ENCODE measurements around the gene PRDM7. TPM values are rescaled to one million over a fixed set of nuclear protein-coding genes. Genes with fewer than 3 reads are reported as not detected.

The PRDM7 gene
- total RNA-seq, 1 experiment from 2014 or later: not detected

DNA sequence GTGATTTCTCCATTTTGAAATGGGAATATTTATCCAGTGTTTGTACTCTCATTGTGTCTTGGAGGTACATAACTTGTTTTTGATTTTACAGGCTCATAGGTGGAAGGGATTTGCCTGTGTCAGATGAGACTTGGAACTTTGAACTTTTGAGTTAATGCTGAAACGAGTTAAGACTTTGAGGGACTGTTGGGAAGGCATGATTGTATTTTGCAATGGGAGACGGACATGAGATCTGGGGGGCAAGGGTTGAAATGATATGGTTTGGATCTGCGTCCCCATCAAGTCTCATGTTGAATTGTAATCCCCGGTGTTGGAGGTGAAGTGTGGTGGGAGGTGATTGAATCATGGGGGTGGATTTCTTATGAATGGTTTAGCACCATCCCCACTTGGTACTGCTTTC, 21.8 kb downstream of the PRDM7 start (continued):
- TF ChIP-seq, protein P1, sequence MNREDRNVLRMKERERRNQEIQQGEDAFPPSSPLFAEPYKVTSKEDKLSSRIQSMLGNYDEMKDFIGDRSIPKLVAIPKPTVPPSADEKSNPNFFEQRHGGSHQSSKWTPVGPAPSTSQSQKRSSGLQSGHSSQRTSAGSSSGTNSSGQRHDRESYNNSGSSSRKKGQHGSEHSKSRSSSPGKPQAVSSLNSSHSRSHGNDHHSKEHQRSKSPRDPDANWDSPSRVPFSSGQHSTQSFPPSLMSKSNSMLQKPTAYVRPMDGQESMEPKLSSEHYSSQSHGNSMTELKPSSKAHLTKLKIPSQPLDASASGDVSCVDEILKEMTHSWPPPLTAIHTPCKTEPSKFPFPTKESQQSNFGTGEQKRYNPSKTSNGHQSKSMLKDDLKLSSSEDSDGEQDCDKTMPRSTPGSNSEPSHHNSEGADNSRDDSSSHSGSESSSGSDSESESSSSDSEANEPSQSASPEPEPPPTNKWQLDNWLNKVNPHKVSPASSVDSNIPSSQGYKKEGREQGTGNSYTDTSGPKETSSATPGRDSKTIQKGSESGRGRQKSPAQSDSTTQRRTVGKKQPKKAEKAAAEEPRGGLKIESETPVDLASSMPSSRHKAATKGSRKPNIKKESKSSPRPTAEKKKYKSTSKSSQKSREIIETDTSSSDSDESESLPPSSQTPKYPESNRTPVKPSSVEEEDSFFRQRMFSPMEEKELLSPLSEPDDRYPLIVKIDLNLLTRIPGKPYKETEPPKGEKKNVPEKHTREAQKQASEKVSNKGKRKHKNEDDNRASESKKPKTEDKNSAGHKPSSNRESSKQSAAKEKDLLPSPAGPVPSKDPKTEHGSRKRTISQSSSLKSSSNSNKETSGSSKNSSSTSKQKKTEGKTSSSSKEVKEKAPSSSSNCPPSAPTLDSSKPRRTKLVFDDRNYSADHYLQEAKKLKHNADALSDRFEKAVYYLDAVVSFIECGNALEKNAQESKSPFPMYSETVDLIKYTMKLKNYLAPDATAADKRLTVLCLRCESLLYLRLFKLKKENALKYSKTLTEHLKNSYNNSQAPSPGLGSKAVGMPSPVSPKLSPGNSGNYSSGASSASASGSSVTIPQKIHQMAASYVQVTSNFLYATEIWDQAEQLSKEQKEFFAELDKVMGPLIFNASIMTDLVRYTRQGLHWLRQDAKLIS (CRISPR knock-in tag; IDR thresholded peaks at IDR 0.05; ENCODE audit: borderline replicate concordance): no peak

DNA sequence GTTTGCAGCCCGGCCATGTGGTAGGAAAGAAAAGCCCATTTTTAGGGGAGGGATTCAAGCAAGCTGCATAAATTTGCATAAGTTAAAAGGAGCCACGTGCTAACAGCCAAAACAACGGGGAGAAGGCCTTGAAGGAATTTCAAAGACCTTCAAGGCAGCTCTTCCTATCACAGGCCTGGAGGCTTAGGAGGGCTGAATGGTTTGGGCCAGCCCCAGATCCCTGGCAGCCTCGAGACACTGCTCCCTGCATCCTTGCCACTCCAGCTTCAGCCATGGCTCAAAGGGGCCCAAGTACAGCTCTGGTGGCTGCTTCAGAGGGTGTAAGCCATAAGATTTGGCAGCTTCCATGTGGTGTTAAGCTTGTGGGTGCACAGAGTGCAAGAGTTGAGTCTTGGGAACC, 22.6 kb downstream of the PRDM7 start:
- TF ChIP-seq TEAD1 (CRISPR knock-in tag; IDR thresholded peaks at IDR 0.05) (no peak), ELF4 (CRISPR knock-in tag; IDR thresholded peaks at IDR 0.05; ENCODE audit: low read depth) (no peak), SOX15 (CRISPR knock-in tag; IDR thresholded peaks at IDR 0.05) (no peak), ZNF671 (CRISPR knock-in tag; IDR thresholded peaks at IDR 0.05) (no peak), CBFB (CRISPR knock-in tag; IDR thresholded peaks at IDR 0.05; ENCODE audit: low read depth) (no peak), TP53 (CRISPR knock-in tag; IDR thresholded peaks at IDR 0.05) (no peak), MXD4 (CRISPR knock-in tag; IDR thresholded peaks at IDR 0.05; ENCODE audit: borderline replicate concordance) (no peak), ESRRA (CRISPR knock-in tag; IDR thresholded peaks at IDR 0.05; ENCODE audit: borderline replicate concordance) (no peak), IRF2 (CRISPR knock-in tag; IDR thresholded peaks at IDR 0.05; ENCODE audit: borderline replicate concordance, low read depth) (no peak), ATF1 (CRISPR knock-in tag; IDR thresholded peaks at IDR 0.05) (no peak), ETV6 (CRISPR knock-in tag; IDR thresholded peaks at IDR 0.05) (no peak), CREM (CRISPR knock-in tag; IDR thresholded peaks at IDR 0.05) (no peak), NFE2L1 (CRISPR knock-in tag; IDR thresholded peaks at IDR 0.05) (no peak), FOXJ3 (CRISPR knock-in tag; IDR thresholded peaks at IDR 0.05; ENCODE audit: borderline replicate concordance) (no peak)
- TF ChIP-seq, protein P2, sequence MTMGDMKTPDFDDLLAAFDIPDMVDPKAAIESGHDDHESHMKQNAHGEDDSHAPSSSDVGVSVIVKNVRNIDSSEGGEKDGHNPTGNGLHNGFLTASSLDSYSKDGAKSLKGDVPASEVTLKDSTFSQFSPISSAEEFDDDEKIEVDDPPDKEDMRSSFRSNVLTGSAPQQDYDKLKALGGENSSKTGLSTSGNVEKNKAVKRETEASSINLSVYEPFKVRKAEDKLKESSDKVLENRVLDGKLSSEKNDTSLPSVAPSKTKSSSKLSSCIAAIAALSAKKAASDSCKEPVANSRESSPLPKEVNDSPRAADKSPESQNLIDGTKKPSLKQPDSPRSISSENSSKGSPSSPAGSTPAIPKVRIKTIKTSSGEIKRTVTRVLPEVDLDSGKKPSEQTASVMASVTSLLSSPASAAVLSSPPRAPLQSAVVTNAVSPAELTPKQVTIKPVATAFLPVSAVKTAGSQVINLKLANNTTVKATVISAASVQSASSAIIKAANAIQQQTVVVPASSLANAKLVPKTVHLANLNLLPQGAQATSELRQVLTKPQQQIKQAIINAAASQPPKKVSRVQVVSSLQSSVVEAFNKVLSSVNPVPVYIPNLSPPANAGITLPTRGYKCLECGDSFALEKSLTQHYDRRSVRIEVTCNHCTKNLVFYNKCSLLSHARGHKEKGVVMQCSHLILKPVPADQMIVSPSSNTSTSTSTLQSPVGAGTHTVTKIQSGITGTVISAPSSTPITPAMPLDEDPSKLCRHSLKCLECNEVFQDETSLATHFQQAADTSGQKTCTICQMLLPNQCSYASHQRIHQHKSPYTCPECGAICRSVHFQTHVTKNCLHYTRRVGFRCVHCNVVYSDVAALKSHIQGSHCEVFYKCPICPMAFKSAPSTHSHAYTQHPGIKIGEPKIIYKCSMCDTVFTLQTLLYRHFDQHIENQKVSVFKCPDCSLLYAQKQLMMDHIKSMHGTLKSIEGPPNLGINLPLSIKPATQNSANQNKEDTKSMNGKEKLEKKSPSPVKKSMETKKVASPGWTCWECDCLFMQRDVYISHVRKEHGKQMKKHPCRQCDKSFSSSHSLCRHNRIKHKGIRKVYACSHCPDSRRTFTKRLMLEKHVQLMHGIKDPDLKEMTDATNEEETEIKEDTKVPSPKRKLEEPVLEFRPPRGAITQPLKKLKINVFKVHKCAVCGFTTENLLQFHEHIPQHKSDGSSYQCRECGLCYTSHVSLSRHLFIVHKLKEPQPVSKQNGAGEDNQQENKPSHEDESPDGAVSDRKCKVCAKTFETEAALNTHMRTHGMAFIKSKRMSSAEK (CRISPR knock-in tag; IDR thresholded peaks at IDR 0.05; ENCODE audit: borderline replicate concordance): no peak
- TF ChIP-seq, protein P3, sequence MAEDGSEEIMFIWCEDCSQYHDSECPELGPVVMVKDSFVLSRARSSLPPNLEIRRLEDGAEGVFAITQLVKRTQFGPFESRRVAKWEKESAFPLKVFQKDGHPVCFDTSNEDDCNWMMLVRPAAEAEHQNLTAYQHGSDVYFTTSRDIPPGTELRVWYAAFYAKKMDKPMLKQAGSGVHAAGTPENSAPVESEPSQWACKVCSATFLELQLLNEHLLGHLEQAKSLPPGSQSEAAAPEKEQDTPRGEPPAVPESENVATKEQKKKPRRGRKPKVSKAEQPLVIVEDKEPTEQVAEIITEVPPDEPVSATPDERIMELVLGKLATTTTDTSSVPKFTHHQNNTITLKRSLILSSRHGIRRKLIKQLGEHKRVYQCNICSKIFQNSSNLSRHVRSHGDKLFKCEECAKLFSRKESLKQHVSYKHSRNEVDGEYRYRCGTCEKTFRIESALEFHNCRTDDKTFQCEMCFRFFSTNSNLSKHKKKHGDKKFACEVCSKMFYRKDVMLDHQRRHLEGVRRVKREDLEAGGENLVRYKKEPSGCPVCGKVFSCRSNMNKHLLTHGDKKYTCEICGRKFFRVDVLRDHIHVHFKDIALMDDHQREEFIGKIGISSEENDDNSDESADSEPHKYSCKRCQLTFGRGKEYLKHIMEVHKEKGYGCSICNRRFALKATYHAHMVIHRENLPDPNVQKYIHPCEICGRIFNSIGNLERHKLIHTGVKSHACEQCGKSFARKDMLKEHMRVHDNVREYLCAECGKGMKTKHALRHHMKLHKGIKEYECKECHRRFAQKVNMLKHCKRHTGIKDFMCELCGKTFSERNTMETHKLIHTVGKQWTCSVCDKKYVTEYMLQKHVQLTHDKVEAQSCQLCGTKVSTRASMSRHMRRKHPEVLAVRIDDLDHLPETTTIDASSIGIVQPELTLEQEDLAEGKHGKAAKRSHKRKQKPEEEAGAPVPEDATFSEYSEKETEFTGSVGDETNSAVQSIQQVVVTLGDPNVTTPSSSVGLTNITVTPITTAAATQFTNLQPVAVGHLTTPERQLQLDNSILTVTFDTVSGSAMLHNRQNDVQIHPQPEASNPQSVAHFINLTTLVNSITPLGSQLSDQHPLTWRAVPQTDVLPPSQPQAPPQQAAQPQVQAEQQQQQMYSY (CRISPR knock-in tag; IDR thresholded peaks at IDR 0.05): no peak
- TF ChIP-seq, protein P4, sequence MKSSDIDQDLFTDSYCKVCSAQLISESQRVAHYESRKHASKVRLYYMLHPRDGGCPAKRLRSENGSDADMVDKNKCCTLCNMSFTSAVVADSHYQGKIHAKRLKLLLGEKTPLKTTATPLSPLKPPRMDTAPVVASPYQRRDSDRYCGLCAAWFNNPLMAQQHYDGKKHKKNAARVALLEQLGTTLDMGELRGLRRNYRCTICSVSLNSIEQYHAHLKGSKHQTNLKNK (CRISPR knock-in tag; IDR thresholded peaks at IDR 0.05): no peak
- TF ChIP-seq, protein P5, sequence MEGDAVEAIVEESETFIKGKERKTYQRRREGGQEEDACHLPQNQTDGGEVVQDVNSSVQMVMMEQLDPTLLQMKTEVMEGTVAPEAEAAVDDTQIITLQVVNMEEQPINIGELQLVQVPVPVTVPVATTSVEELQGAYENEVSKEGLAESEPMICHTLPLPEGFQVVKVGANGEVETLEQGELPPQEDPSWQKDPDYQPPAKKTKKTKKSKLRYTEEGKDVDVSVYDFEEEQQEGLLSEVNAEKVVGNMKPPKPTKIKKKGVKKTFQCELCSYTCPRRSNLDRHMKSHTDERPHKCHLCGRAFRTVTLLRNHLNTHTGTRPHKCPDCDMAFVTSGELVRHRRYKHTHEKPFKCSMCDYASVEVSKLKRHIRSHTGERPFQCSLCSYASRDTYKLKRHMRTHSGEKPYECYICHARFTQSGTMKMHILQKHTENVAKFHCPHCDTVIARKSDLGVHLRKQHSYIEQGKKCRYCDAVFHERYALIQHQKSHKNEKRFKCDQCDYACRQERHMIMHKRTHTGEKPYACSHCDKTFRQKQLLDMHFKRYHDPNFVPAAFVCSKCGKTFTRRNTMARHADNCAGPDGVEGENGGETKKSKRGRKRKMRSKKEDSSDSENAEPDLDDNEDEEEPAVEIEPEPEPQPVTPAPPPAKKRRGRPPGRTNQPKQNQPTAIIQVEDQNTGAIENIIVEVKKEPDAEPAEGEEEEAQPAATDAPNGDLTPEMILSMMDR (IDR thresholded peaks at IDR 0.05): no peak
- ATAC-seq (no peak), DNase-seq (ENCODE audit: low spot score) (no peak)
- no peak overlapping the region for H3K27ac Mint-ChIP-seq
- H3K4me1 Mint-ChIP-seq: no peaks in the 10 kb centered on the region
- ChIA-PET CTCF (interaction anchor here (1.1 kb wide), 1 partner anchor 28 kb away, joined by 5 read pairs; no protein-coding TSS in a partner anchor), POLR2A (no interaction called here)
- peaks cover 20% of the 10 kb centered on the region for H3K36me3 Mint-ChIP-seq
- peaks cover 58% of the 10 kb centered on the region for H3K27me3 Mint-ChIP-seq (ENCODE audit: low read depth)
- no peak overlapping the region for H3K4me3 Mint-ChIP-seq
- H3K9me3 Mint-ChIP-seq: peaks cover 59% of the 10 kb centered on the region

Data from WTC11 (cell line).